T47D (cell line): ENCODE results near the gene LEFTY2.

ENCODE experiments used
- DNase-seq, 2 experiments: peaks; one replicate each; pipeline versions ENCODE4 v3.0.0 to v3.0.0-alpha.2; 2011 to 2012; ENCODE audit warnings: low read depth in 1 of 2, low spot score in 1 of 2
- JUND ChIP-seq: IDR thresholded peaks from 2 replicates; pipeline ENCODE4 v1.6.1; 2012; ENCODE audit warnings: low read depth
- in situ Hi-C: cut with HindIII; loops from 2 replicates; pipeline ENCODE4 v1.10.0; 2016; ENCODE audit warnings: low sequenced_read_pairs, low pct_unique_long_range_greater_than_20kb

The LEFTY2 gene

DNA sequence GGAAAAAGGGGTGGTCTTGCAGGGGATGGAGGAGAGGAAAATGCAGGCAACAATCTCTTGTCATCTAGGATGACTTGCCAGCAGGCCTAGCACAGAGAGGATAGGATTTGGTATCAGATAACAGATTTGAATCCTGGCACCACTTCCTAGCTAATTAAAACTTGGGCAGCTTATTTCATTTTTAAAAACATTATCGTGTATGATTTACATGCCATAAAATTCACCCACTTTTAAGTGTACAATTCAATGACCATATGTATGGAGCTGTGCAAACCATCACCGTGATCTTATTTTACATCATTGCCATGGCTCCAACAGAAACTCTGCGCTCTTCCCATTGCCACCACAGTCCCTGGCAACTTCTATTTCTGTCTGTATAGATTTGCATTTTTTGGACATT is 23.9 kb downstream of the LEFTY2 start:
- TF ChIP-seq JUND: no peak
- in situ Hi-C loops: no loop called here
- no peak for DNase-seq

- in situ Hi-C loops: no loop called here
- no peak for TF ChIP-seq JUND
- DNase-seq: no peak
Observed at GRCh38 chr1:225915538-225915991, 25.5 kb downstream of the LEFTY2 start.

DNA sequence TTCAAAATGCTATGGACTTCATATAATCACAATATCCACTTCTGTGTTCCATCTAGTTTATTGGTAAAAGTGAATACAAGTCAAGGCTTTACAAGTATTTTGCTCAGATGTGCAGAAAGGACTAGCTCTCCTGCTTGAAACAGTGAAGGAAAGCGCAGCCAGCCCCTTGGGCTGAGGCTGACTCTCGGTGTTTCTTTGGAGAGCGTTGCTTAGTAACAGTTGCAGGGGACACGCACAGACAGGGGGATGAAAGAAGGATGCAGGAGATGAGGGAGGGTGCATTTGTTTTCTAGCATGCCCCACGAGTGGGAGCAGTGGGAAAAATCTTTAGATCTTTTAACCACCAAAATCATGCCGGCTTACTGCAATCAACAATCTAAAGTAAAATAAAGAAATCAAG is 26.1 kb downstream of the LEFTY2 start:
- TF ChIP-seq JUND: no peak
- DNase-seq: no peak
- in situ Hi-C loops: no loop called here

- no peak for DNase-seq
- in situ Hi-C loops: no loop called here
- TF ChIP-seq JUND: no peak
Observed at GRCh38 chr1:225914391-225914790, 26.6 kb downstream of the LEFTY2 start.

- in situ Hi-C loops: no loop called here
- no peak for DNase-seq
- no peak for TF ChIP-seq JUND
Observed at GRCh38 chr1:225911191-225912130, 29.6 kb downstream of the LEFTY2 start.

DNA sequence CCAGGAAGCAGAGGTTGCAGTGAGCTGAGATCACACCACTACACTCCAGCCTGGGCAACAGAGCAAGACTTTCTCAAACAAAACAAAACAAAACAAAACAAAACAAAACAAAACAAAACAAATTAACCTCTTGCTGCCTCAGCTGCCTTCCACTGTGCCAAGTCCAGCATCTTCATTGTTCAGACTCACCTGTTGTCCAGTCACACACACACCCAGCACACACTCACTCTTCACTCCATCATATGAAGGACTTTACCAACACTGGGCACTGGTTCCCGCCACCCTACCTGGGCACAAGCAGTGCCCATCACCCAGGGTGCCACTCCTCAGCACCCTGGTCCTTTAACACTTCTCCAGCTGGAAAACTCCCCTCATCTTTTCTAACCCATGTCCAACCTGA is 31.5 kb downstream of the LEFTY2 start:
- TF ChIP-seq JUND: no peak
- DNase-seq: no peak
- in situ Hi-C loops: no loop called here

GRCh38 chr1:225908773-225909172 is 32.2 kb downstream of the LEFTY2 start:
- DNase-seq: no peak
- no peak for TF ChIP-seq JUND
- in situ Hi-C loops: no loop called here

DNA sequence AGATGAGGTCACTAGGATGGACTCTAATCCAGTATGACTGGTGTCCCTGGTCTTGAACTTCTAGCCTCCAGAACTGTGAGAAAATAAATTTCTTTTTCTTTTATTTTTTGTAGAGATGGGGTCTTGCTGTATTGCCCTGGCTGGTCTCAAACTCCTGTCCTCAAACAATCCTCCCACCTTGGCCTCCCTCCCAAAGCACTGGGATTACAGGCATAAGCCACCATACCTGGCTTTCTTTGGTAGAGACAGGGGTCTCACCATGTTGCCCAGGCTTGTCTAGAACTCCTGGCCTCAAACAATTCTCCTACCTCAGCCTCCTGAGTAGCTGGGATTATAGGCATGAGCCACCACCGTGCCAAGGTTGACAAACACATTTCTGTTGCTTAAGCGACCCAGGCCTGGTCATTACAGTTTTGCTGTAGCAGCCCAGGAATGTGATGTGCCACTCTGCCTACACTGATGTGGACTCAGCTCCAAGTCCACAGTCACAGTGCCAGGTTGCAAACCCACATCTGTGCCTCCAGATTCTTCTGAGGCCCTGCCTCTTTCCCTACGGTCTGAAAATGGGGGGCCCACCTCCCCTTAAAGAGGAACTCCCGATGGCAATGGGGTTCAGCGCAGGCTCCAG is 32.9 kb downstream of the LEFTY2 start:
- TF ChIP-seq JUND: no peak
- no peak for DNase-seq
- in situ Hi-C loops: no loop called here

DNA sequence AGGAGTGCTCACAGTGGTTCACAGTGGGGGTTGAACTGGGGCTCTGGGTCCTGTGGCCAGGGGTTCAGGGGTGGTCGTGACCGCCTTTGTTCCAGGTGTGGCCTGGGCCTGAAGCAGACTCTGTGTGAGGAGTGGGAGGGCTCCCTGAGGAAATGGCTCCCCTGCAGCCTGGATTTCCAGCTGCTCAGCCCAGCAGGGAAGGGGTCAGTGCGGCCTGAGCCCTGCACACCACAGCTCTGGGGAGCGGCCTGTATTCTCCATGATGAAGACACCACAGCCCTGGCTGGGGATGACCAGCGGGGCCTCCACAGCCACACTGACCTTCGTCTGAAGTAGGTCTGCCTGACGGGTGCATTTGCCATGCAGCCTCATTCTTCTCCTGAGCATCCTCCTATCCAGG is 33.7 kb downstream of the LEFTY2 start:
- no peak for DNase-seq
- TF ChIP-seq JUND: no peak
- in situ Hi-C loops: no loop called here

DNA sequence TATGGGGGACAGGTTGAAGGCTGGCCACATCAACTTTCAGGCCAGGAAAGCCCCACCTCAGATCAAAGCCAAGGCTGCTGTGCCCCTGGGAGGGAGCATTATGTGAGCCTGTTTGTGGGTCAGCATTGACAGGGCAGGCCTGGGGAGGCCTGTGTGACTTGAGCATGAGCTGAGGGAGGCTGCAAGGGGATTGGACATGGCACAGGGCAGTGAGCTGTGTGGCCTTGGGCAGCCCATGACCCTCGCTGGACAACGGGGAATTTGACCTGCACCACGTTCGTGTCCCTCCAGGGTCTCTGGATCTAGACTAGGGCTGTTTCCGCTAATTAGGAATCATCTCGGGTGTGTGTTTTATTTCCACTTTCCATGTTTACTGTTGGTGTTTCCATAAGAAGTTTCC is 34.6 kb downstream of the LEFTY2 start:
- in situ Hi-C loops: no loop called here
- TF ChIP-seq JUND: no peak
- DNase-seq: no peak

GRCh38 chr1:225903623-225904022 is 37.4 kb downstream of the LEFTY2 start:
- DNase-seq: no peak
- TF ChIP-seq JUND: no peak
- in situ Hi-C loops: no loop called here

GRCh38 chr1:225899044-225899925 is 41.7 kb downstream of the LEFTY2 start:
- DNase-seq: no peak
- in situ Hi-C loops: no loop called here
- no peak for TF ChIP-seq JUND
